ENCODE data around the gene EEPD1. TPM values are rescaled to one million over a fixed set of nuclear protein-coding genes. Genes with fewer than 3 reads are reported as not detected.

EEPD1 gene
- polyA plus RNA-seq, 1 of the 3 experiments (the other 2 are of a cell fraction) = 5.0 TPM

DNA sequence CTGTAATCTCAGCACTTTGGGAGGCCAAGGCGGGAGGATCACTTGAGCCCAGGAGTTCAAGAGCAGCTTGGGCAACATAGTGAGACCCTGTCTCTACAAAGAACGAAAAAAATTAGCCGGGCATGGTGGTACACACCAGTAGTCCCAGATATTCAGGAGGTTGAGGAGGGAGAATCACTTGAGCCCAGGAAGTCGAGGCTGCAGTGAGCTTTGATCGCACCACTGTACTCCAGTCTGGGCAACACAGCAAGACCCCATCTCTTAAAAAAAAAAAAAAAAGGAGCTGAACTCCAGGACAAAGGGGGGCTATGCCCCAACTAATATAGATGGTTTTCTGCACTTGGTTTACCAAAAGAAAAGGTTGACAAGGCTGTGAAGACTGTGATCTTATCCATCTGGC lies 135.4 kb downstream of the EEPD1 start:
- H3K4me2 ChIP-seq = no peak overlapping the region
- no peak overlapping the region for H2AFZ ChIP-seq (ENCODE audit: low read depth)
- H3K79me2 ChIP-seq (ENCODE audit: insufficient read depth) = no peaks in the 10 kb centered on the region
- ChIA-PET POLR2A (no interaction called here), CTCF (interaction anchor here (0.6 to 25.4 kb wide), 9 partner anchors 11 to 312 kb away, joined by 3 to 369 read pairs (median 5); no protein-coding TSS in a partner anchor)
- TF ChIP-seq REST (IDR thresholded peaks at IDR 0.05; ENCODE audit: low read depth, low read length) = no peak
- no peak for TF ChIP-seq RXRA (IDR thresholded peaks at IDR 0.05; ENCODE audit: borderline replicate concordance, low read depth)
- H3K4me3 ChIP-seq (ENCODE audit: low read depth in 2 of 2, low read length in 1 of 2) = no peak overlapping the region
- no peaks in the 10 kb centered on the region for H3F3A ChIP-seq (replicated peaks; ENCODE audit: insufficient read depth)
- H3K27ac ChIP-seq (ENCODE audit: low read depth in 2 of 2, low read length in 1 of 2) = no peak overlapping the region
- no peak overlapping the region for H3K9ac ChIP-seq
- 96% methylated on average over 5 of the region's 5 CpGs for WGBS (ENCODE audit: low lambda C conversion rate)
- DNase-seq = no peak
- no peaks in the 10 kb centered on the region for H3K9me2 ChIP-seq
- no peaks in the 10 kb centered on the region for H3K9me3 ChIP-seq
- H3K4me1 ChIP-seq (ENCODE audit: control insufficient read depth in 1 of 2, insufficient read depth in 2 of 2, low read depth in 1 of 2, low read length in 1 of 2) = peaks cover 4 to 32% of the 10 kb centered on the region in 2 experiments; a peak in 1 of 4 replicates
- no peaks in the 10 kb centered on the region for H3K27me3 ChIP-seq (ENCODE audit: insufficient read depth)
- H4K20me1 ChIP-seq (ENCODE audit: insufficient read depth) = no peaks in the 10 kb centered on the region
- peaks cover 0 to 3% of the 10 kb centered on the region in 2 experiments for H3K36me3 ChIP-seq (replicated peaks in 1 of 2; ENCODE audit: control insufficient read depth in 1 of 2, insufficient read depth in 2 of 2, low read length in 1 of 2)

- Histone ChIP-seq H3F3A (replicated peaks; ENCODE audit: insufficient read depth) (no peaks in the 10 kb centered on the region), H3K36me3 (replicated peaks in 1 of 2; ENCODE audit: control insufficient read depth in 1 of 2, insufficient read depth in 2 of 2, low read length in 1 of 2) (peaks cover 0 to 3% of the 10 kb centered on the region in 2 experiments), H3K4me3 (ENCODE audit: low read depth in 2 of 2, low read length in 1 of 2) (no peak overlapping the region), H3K9me2 (no peaks in the 10 kb centered on the region), H3K27ac (ENCODE audit: low read depth in 2 of 2, low read length in 1 of 2) (no peak overlapping the region), H3K4me2 (no peak overlapping the region), H2AFZ (ENCODE audit: low read depth) (no peak overlapping the region), H3K9me3 (no peaks in the 10 kb centered on the region), H3K79me2 (ENCODE audit: insufficient read depth) (no peaks in the 10 kb centered on the region), H4K20me1 (ENCODE audit: insufficient read depth) (no peaks in the 10 kb centered on the region), H3K9ac (no peak overlapping the region), H3K27me3 (ENCODE audit: insufficient read depth) (no peaks in the 10 kb centered on the region), H3K4me1 (ENCODE audit: control insufficient read depth in 1 of 2, insufficient read depth in 2 of 2, low read depth in 1 of 2, low read length in 1 of 2) (peaks cover 4 to 29% of the 10 kb centered on the region in 2 experiments; a peak in 1 of 4 replicates)
- TF ChIP-seq TAF1 (IDR thresholded peaks at IDR 0.05; ENCODE audit: borderline replicate concordance, low read depth, low read length) = no peak
- CTCF ChIA-PET = interaction anchor here (0.6 to 25.4 kb wide), 25 partner anchors 8 to 379 kb away, joined by 3 to 369 read pairs (median 5); no protein-coding TSS in a partner anchor
- WGBS (ENCODE audit: low lambda C conversion rate) = 93% methylated on average over 7 of the region's 7 CpGs
- POLR2A ChIA-PET = no interaction called here
- DNase-seq = no peak
These were observed 137.0 kb downstream of the EEPD1 start for GRCh38 chr7:36289833-36290661.

Data from SK-N-SH (cell line).